Transverse colon (tissue), 4 donors: ENCODE results near the gene CDC25B. TPM values are rescaled to one million over a fixed set of nuclear protein-coding genes. Genes with fewer than 3 reads are reported as not detected.

ENCODE experiments used
- DNase-seq: peaks from one replicate; pipeline ENCODE4 v3.0.0-alpha.2; 2019
- H3K27ac ChIP-seq, 4 donors: fragments of 200-600 bp; sonication (generic); 2 replicates each; pipeline ENCODE4 v1.5.1; 2016 to 2018; ENCODE audit warnings: inconsistent platforms in 4 of 4
- H3K27me3 ChIP-seq: fragments of 200-600 bp; sonication (generic); 2 replicates; pipeline ENCODE4 v1.5.1; 2017; ENCODE audit warnings: inconsistent platforms
- H3K36me3 ChIP-seq, 4 donors: fragments of 200-600 bp; sonication (generic); 2 replicates each; pipeline ENCODE4 v1.5.1; 2017 to 2019; ENCODE audit warnings: inconsistent platforms in 4 of 4
- H3K4me1 ChIP-seq, 4 donors: fragments of 200-600 bp; sonication (generic); 2 replicates each; pipeline ENCODE4 v1.5.1; 2017 to 2020; ENCODE audit warnings: inconsistent platforms in 4 of 4
- H3K4me3 ChIP-seq, 4 donors: fragments of 200-600 bp; sonication (generic); 1 replicate in 1 of 4; 2 replicates in 3 of 4; pipeline versions ENCODE4 v1.5.1 to v1.6.1; 2017 to 2019; ENCODE audit warnings: inconsistent platforms in 4 of 4
- H3K9me3 ChIP-seq, 2 donors: fragments of 200-600 bp; sonication (generic); 2 replicates each; pipeline ENCODE4 v1.5.1; 2017 to 2019; ENCODE audit warnings: inconsistent platforms in 2 of 2
- EP300 ChIP-seq: sonication (generic); formaldehyde crosslinking; IDR thresholded peaks from one replicate; pipeline ENCODE4 v1.6.1; 2017; ENCODE audit warnings: antibody characterized with exemption, low read depth
- POLR2A ChIP-seq: fragments of 450-650 bp; IDR thresholded peaks from one replicate; pipeline ENCODE4 v1.6.1; 2016; ENCODE audit warnings: antibody characterized with exemption, mild to moderate bottlenecking, moderate library complexity
- POLR2AphosphoS5 ChIP-seq, 3 donors: sonication (generic); formaldehyde crosslinking; IDR thresholded peaks; one replicate each; pipeline ENCODE4 v1.6.1; 2016; ENCODE audit warnings: antibody characterized with exemption in 3 of 3
- WGBS, 2 donors: methylation state at CpG; one replicate each; pipeline ENCODE4 v1.1.5; 2018; ENCODE audit warnings: low coverage in 1 of 2; 5-methylcytosine and 5-hydroxymethylcytosine counted together
- in situ Hi-C, 4 donors: fragments of 200-750 bp; cut with MboI; loops; one replicate each; pipeline versions ENCODE4 v1.15.0 to v1.15.1; 2017; ENCODE audit warnings: low sequenced_read_pairs in 3 of 4, low pct_ligation_motif_present in 1 of 4, low pct_unique_long_range_greater_than_20kb in 1 of 4
- intact Hi-C: fragments of 100-400 bp; cut with DNase I; formaldehyde crosslinking; loops from one replicate; pipeline ENCODE4 v1.15.1; 2023; ENCODE audit warnings: low total_unique reads
- total RNA-seq, 4 donors: library from RNA; depleted of rRNA; stranded (reverse); fragments of >200 nt; gene quantifications; one replicate each; pipeline ENCODE4 v1.1.0, GENCODE V29; 2016
- TF ChIP-seq, protein P1 (sequence below), 5 experiments: fragments of 200-600 bp in 3 of 5; fragments of 450-650 bp in 2 of 5; sonication (generic) in 3 of 5; IDR thresholded peaks; 1 replicate in 2 of 5; 2 replicates in 3 of 5; pipeline ENCODE4 v1.5.1; 2016 to 2017; ENCODE audit warnings: antibody characterized with exemption in 5 of 5, inconsistent platforms in 3 of 5, mild to moderate bottlenecking in 2 of 5, moderate library complexity in 1 of 5

Gene CDC25B
- total RNA-seq, 4 donors from 2014 or later, result 14.1 to 89.4 (median 39.5) TPM

DNA sequence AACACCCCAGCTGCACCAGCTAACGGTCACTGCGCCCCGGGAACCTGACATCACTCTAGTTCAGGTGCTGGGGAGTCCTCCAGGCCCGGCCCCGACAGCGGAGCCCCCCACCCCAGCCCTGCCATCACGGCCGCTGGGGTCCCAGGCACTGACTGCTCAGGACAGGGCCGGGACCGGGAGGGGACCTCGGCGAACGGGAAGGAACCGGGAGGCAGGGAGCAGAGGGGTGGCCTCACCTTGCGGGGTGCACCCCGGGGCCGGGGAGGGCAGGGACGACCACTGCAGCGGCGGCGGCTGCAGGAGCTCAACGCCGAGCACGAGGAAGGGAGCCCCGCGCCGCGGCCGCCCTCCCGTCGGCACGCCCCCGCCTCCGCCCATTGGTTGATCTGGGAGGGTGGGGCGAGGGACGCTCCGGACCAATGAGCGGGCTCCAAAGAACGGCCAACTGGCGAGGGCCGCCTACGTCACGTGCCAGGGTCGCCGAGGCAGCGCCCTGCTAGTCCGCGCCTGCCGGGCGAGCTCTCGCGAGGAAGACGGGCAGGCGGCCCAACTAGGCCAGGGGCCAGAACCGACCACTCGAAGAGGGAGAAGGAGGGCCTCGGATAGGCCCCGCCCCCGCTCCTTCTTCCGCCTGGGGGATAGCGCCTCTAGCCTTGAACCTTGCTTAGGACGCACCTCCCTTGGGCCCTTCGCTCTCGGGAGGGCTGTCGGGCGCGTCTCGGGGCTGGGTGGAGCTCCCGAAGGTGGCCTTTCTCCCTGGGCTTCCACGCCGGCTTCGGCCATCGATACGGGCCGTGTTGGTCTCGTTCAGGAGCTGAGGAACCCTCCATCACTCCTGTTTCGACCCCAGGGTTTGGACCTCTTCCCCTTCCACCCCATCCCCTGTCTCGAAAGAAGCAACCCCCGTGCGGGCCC lies 28.4 kb upstream of the CDC25B start, which contains the start of gene ADISSP:
ADISSP (minus strand) TSS at position 327 of the 915 bp plus-strand sequence. CDS start 7,653 bp downstream, outside the sequence.
- intact Hi-C loops, result loop anchor here (1.0 kb wide), 1 partner anchor 48 kb away; no protein-coding TSS in a partner anchor
- peak; percentile 99 for DNase-seq
- in situ Hi-C loops, result no loop called here
- Histone ChIP-seq H3K9me3 (no peaks in the 10 kb centered on the region), H3K27me3 (no peaks in the 10 kb centered on the region), H3K4me1 (peaks cover 0 to 52% (median 33%) of the 10 kb centered on the region in 4 donors), H3K4me3 (peak within 1 kb of the TSS; percentile 54 to 97 (median 68)), H3K36me3 (no peaks in the 10 kb centered on the region), H3K27ac (peak within 1 kb of the TSS; percentile 90 to 97 (median 94))
- 1% methylated on average over 57 of the region's 80 CpGs; no CpG with 5 or more reads in 1 of the 2 donors for WGBS, 2 donors
- TF ChIP-seq, protein P1, sequence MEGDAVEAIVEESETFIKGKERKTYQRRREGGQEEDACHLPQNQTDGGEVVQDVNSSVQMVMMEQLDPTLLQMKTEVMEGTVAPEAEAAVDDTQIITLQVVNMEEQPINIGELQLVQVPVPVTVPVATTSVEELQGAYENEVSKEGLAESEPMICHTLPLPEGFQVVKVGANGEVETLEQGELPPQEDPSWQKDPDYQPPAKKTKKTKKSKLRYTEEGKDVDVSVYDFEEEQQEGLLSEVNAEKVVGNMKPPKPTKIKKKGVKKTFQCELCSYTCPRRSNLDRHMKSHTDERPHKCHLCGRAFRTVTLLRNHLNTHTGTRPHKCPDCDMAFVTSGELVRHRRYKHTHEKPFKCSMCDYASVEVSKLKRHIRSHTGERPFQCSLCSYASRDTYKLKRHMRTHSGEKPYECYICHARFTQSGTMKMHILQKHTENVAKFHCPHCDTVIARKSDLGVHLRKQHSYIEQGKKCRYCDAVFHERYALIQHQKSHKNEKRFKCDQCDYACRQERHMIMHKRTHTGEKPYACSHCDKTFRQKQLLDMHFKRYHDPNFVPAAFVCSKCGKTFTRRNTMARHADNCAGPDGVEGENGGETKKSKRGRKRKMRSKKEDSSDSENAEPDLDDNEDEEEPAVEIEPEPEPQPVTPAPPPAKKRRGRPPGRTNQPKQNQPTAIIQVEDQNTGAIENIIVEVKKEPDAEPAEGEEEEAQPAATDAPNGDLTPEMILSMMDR (IDR thresholded peaks at IDR 0.05), result no peak
- peak; percentile 70 for TF ChIP-seq POLR2A
- TF ChIP-seq POLR2AphosphoS5 (IDR thresholded peaks at IDR 0.05), result peak; percentile 49 to 87 (median 75)

DNA sequence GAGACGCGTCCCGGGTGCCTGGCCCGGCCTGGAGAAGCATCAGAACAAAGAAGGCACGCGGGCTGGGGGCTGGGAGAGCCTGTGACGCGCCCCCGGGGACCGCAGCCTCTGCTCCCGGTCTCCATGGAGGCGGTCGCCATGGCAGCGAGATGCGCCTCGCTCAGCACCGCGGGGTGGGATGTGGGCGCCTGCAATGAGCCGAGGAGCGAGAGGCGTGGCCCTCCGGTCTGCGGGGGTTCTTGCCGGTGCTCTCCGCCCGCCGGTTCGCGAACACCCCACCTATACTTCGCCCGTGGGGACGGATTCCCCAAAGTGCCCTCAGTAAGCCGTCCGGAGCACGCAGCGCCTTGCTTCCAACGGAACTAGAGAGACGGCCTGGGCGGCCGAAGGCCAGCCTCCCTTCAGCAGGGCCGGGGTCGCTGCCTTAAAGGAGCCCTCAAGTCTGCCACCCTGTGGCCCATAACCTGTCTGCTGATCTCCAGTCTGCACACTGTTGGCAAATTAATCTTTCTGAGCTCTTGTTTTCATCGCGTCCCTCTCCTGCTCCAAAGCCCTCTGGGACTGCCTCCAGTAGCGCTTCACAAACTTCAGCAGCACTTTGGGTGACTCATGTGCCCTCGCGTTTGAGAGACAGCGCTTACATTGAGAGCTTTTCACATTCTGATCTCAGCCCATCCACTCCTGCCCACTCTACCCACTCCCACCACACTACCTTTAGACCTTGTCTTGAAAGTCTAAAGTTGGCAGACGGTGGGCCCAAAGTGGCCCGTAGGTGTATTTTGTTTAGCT lies 27.6 kb upstream of the CDC25B start:
- DNase-seq, result peak; percentile 77
- H3K27ac ChIP-seq, result peak overlapping the region; percentile 90 to 97 (median 94)
- H3K27me3 ChIP-seq, result no peaks in the 10 kb centered on the region
- H3K36me3 ChIP-seq, result no peaks in the 10 kb centered on the region
- H3K9me3 ChIP-seq, result no peaks in the 10 kb centered on the region
- WGBS, 2 donors, result 0 to 2% methylated on average over 3 to 49 of the region's 51 CpGs
- H3K4me1 ChIP-seq, result peaks cover 0 to 49% (median 33%) of the 10 kb centered on the region in 4 donors
- in situ Hi-C loops, result no loop called here
- peak overlapping the region; percentile 54 to 72 (median 68) for H3K4me3 ChIP-seq
- intact Hi-C loops, result no loop called here
- TF ChIP-seq POLR2AphosphoS5 (IDR thresholded peaks at IDR 0.05) (no peak), POLR2A (no peak), EP300 (no peak)
- TF ChIP-seq, protein P1 (IDR thresholded peaks at IDR 0.05), result peak; percentile 31 to 49 (median 47)

GRCh38 chr20:3771552-3772058 lies 24.5 kb upstream of the CDC25B start:
- intact Hi-C loops (no loop called here), in situ Hi-C loops (no loop called here)
- peaks cover 0 to 25% (median 22%) of the 10 kb centered on the region in 4 donors for H3K4me1 ChIP-seq
- TF ChIP-seq POLR2A (no peak), EP300 (no peak), POLR2AphosphoS5 (IDR thresholded peaks at IDR 0.05) (no peak)
- TF ChIP-seq, protein P1 (IDR thresholded peaks at IDR 0.05), result no peak
- no peaks in the 10 kb centered on the region for H3K9me3 ChIP-seq
- DNase-seq, result no peak
- no peaks in the 10 kb centered on the region for H3K36me3 ChIP-seq
- H3K27ac ChIP-seq, result no peak overlapping the region
- no peaks in the 10 kb centered on the region for H3K27me3 ChIP-seq
- WGBS, 2 donors, result 83 to 84% methylated on average over 5 to 7 of the region's 7 CpGs
- no peak overlapping the region for H3K4me3 ChIP-seq
